MM.1S (cell line): ENCODE measurements around the gene TPX2.
"Not testable (repeated sequence)": the region's sequence is repeated elsewhere in the genome, so short reads cannot be mapped to it uniquely, and the experiment has no call there.

Experiments used
- DNase-seq: peaks from one replicate; pipeline ENCODE4 v3.0.0-alpha.2; 2015
- H2AFZ ChIP-seq: fragments of 300-600 bp; sonication (generic); 2 replicates; pipeline ENCODE4 v1.6.0; 2016; ENCODE audit warnings: antibody characterized with exemption, low read length
- H3F3A ChIP-seq: fragments of 300-600 bp; sonication (generic); 2 replicates; pipeline ENCODE4 v1.6.1; 2016; ENCODE audit warnings: mild to moderate bottlenecking, antibody characterized with exemption, low read length, moderate library complexity, mixed read lengths; ENCODE audit not compliant: insufficient read depth
- H3K27ac ChIP-seq: fragments of 300-600 bp; sonication (generic); 2 replicates; pipeline ENCODE4 v1.5.1; 2016; ENCODE audit warnings: mild to moderate bottlenecking, low read length
- H3K27me3 ChIP-seq: fragments of 300-600 bp; sonication (generic); replicated peaks from 2 replicates; pipeline ENCODE4 v1.6.0; 2016; ENCODE audit warnings: low read length; ENCODE audit not compliant: insufficient read depth
- H3K36me3 ChIP-seq: fragments of 300-600 bp; sonication (generic); replicated peaks from 2 replicates; pipeline ENCODE4 v1.6.1; 2016; ENCODE audit warnings: mild to moderate bottlenecking, low read length, mixed read lengths; ENCODE audit not compliant: insufficient read depth
- H3K4me1 ChIP-seq: fragments of 300-600 bp; sonication (generic); 2 replicates; pipeline ENCODE4 v1.6.1; 2016; ENCODE audit warnings: low read length, mixed read lengths
- H3K4me2 ChIP-seq: fragments of 300-600 bp; sonication (generic); 2 replicates; pipeline ENCODE4 v1.6.0; 2016; ENCODE audit warnings: low read depth, low read length
- H3K4me3 ChIP-seq: fragments of 300-600 bp; sonication (generic); 2 replicates; pipeline ENCODE4 v1.5.1; 2016; ENCODE audit warnings: low read length, mixed read lengths
- H3K79me2 ChIP-seq: fragments of 300-600 bp; sonication (generic); 2 replicates; pipeline ENCODE4 v1.6.1; 2016; ENCODE audit warnings: mixed run types, low read length, mixed read lengths
- H3K9ac ChIP-seq: fragments of 300-600 bp; sonication (generic); 2 replicates; pipeline ENCODE4 v1.6.1; 2016; ENCODE audit warnings: low read length, mixed read lengths
- H3K9me2 ChIP-seq: fragments of 300-600 bp; sonication (generic); replicated peaks from 2 replicates; pipeline ENCODE4 v1.6.1; 2016; ENCODE audit warnings: mild to moderate bottlenecking, low read length, mixed read lengths; ENCODE audit not compliant: insufficient read depth
- H3K9me3 ChIP-seq: fragments of 300-600 bp; sonication (generic); replicated peaks from 2 replicates; pipeline ENCODE4 v1.6.1; 2016; ENCODE audit warnings: mild to moderate bottlenecking, low read length, mixed read lengths; ENCODE audit not compliant: insufficient read depth
- H4K20me1 ChIP-seq: fragments of 300-600 bp; sonication (generic); 2 replicates; pipeline ENCODE4 v1.6.1; 2016; ENCODE audit warnings: mild to moderate bottlenecking, low read length, moderate library complexity, mixed read lengths; ENCODE audit not compliant: insufficient read depth
- CTCF ChIP-seq: fragments of 300-600 bp; sonication (generic); IDR thresholded peaks from 2 replicates; pipeline ENCODE4 v1.5.1; 2016; ENCODE audit warnings: antibody characterized with exemption, low read length, mixed read lengths
- EZH2 ChIP-seq: fragments of 300-600 bp; sonication (generic); optimal IDR thresholded peaks from 2 replicates; pipeline ENCODE3; 2017; ENCODE audit warnings: low read depth, mild to moderate bottlenecking, antibody characterized with exemption, low read length, mixed read lengths
- EZH2phosphoT487 ChIP-seq: fragments of 300-600 bp; sonication (generic); IDR thresholded peaks from 2 replicates; pipeline ENCODE4 v1.6.1; 2018; ENCODE audit warnings: antibody characterized with exemption, low read length

TPX2 gene

DNA sequence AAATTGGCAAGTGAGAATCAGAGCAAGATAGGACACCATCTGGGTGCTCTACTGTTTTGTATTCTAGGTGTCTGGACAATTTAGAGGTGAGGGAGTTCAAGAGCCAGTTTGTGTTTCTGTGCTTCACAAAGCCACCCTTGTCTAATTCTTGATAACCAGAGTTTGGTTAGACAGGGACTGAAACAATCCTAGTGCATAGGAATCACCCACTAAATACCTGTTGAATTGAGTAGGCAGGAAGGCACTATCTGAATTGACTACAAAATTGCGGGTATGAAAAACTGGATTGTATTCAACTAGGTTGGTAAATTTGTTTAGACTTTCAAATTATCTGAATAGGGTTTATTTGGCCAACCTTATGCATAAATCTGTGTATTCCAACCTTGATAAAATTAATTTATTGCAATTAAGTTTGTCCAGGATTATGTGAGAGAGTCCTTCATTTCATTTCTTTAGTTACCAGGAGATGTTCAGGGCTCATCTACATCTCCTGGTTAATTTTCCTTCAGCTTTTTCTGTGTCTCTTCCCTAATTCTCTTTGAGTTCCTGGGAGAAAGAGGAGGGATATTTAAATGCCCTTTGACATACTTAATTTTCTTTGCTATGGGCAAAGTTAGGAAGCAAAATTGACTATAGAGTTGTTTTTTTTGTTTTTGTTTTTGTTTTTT is 1.7 kb downstream of the TPX2 start:
- Histone ChIP-seq H3F3A (no peaks in the 10 kb centered on the region), H3K27me3 (no peaks in the 10 kb centered on the region), H3K79me2 (peaks cover 68% of the 10 kb centered on the region), H3K9ac (peak overlapping the region; percentile 75; the same call in 1 of the 2 replicates), H3K9me3 (no peaks in the 10 kb centered on the region), H3K4me3 (peak overlapping the region; percentile 91), H2AFZ (no peak overlapping the region), H3K4me2 (peak overlapping the region; percentile 84), H4K20me1 (no peaks in the 10 kb centered on the region), H3K36me3 (peaks cover 3% of the 10 kb centered on the region; the same call in 1 of the 2 replicates), H3K9me2 (no peaks in the 10 kb centered on the region), H3K27ac (peak overlapping the region; percentile 3; the same call in 1 of the 2 replicates), H3K4me1 (peaks cover 15% of the 10 kb centered on the region; the same call in 1 of the 2 replicates)
- no peak for DNase-seq
- no peak for TF ChIP-seq EZH2
- no peak for TF ChIP-seq EZH2phosphoT487
- TF ChIP-seq CTCF: no peak

GRCh38 chr20:31746068-31746878 is 7.2 kb downstream of the TPX2 start:
- H3K9me2 ChIP-seq: no peaks in the 10 kb centered on the region
- H3K79me2 ChIP-seq: peaks cover 97% of the 10 kb centered on the region
- no peaks in the 10 kb centered on the region for H3F3A ChIP-seq
- no peak overlapping the region for H3K4me2 ChIP-seq
- H3K4me1 ChIP-seq: peaks cover 5% of the 10 kb centered on the region; the same call in 1 of the 2 replicates
- no peak for DNase-seq
- H3K9ac ChIP-seq: no peak overlapping the region
- no peak overlapping the region for H3K4me3 ChIP-seq
- H2AFZ ChIP-seq: no peak overlapping the region
- TF ChIP-seq EZH2phosphoT487 (no peak), CTCF (no peak), EZH2 (no peak)
- H3K27me3 ChIP-seq: no peaks in the 10 kb centered on the region
- no peaks in the 10 kb centered on the region for H3K9me3 ChIP-seq
- H4K20me1 ChIP-seq: no peaks in the 10 kb centered on the region; the same call in 1 of the 2 replicates
- H3K36me3 ChIP-seq: peaks cover 3% of the 10 kb centered on the region; the same call in 1 of the 2 replicates
- H3K27ac ChIP-seq: no peak overlapping the region

GRCh38 chr20:31747028-31747427 is 7.9 kb downstream of the TPX2 start:
- not testable (repeated sequence) for H3K27ac ChIP-seq, H3K27me3 ChIP-seq, H3K4me3 ChIP-seq

More at GRCh38 chr20:31747028-31747427, 7.9 kb downstream of the TPX2 start:
- H3K9me3 ChIP-seq, H3K9me2 ChIP-seq, H3K36me3 ChIP-seq, H3K4me2 ChIP-seq, H3K4me1 ChIP-seq, H2AFZ ChIP-seq, H4K20me1 ChIP-seq, H3K9ac ChIP-seq, H3F3A ChIP-seq, DNase-seq: not testable (repeated sequence)
- H3K79me2 ChIP-seq: peaks cover 97% of the 10 kb centered on the region
